ENCODE measurements around the gene HOXB9. TPM values are rescaled to one million over a fixed set of nuclear protein-coding genes. Genes with fewer than 3 reads are reported as not detected.

HOXB9 gene
- total and polyA plus RNA-seq, 8 donors, result 11.3 TPM; not detected in 7

GRCh38 chr17:48579471-48579759 is 46.7 kb downstream of the HOXB9 start:
- Histone ChIP-seq H3K27ac (peak overlapping the region; percentile 28 to 95 (median 93)), H3K4me3 (peak overlapping the region; percentile 57 to 61 (median 58)), H3K27me3 (peaks cover 0 to 100% (median 90%) of the 10 kb centered on the region in 3 donors), H3K36me3 (no peaks in the 10 kb centered on the region), H3K9me3 (no peaks in the 10 kb centered on the region), H3K4me1 (peaks cover 14 to 74% (median 48%) of the 10 kb centered on the region in 4 donors)
- TF ChIP-seq CTCF (IDR thresholded peaks at IDR 0.05) (no peak), POLR2A (IDR thresholded peaks at IDR 0.05) (no peak), EP300 (IDR thresholded peaks at IDR 0.05) (no peak), POLR2AphosphoS5 (IDR thresholded peaks at IDR 0.05) (no peak)
- WGBS, 5 donors, result 21 to 28% (median 23%) methylated on average over 7 of the region's 7 CpGs
- no peak for DNase-seq
- intact Hi-C loops (cut with DNase I; ENCODE audit: low total_unique reads), result no loop called here

GRCh38 chr17:48578616-48579470 is 47.3 kb downstream of the HOXB9 start:
- peaks cover 0 to 100% (median 95%) of the 10 kb centered on the region in 3 donors for H3K27me3 ChIP-seq
- peaks cover 14 to 71% (median 46%) of the 10 kb centered on the region in 4 donors for H3K4me1 ChIP-seq
- no peaks in the 10 kb centered on the region for H3K9me3 ChIP-seq
- peak overlapping the region; percentile 28 to 95 (median 93) for H3K27ac ChIP-seq
- H3K4me3 ChIP-seq, result peak overlapping the region; percentile 57 to 61 (median 58)
- WGBS, 5 donors, result 9 to 12% (median 11%) methylated on average over 32 to 43 of the region's 43 CpGs
- intact Hi-C loops (cut with DNase I; ENCODE audit: low total_unique reads), result no loop called here
- TF ChIP-seq POLR2AphosphoS5 (IDR thresholded peaks at IDR 0.05) (no peak), CTCF (IDR thresholded peaks at IDR 0.05) (no peak), POLR2A (IDR thresholded peaks at IDR 0.05) (no peak), EP300 (IDR thresholded peaks at IDR 0.05) (no peak)
- DNase-seq, result no peak
- no peaks in the 10 kb centered on the region for H3K36me3 ChIP-seq

GRCh38 chr17:48577946-48578615 is 48.1 kb downstream of the HOXB9 start, which contains the start of gene HOXB4:
Gene HOXB4 (minus strand): TSS chr17:48578350. CDS start chr17:48578319, 31 bp downstream.
- intact Hi-C loops (cut with DNase I; ENCODE audit: low total_unique reads), result no loop called here
- Histone ChIP-seq H3K4me3 (peak within 1 kb of the TSS; percentile 57 to 61 (median 58)), H3K9me3 (no peaks in the 10 kb centered on the region), H3K4me1 (peaks cover 14 to 69% (median 43%) of the 10 kb centered on the region in 4 donors), H3K27ac (peak within 1 kb of the TSS; percentile 61 to 95 (median 93)), H3K27me3 (peaks cover 0 to 100% (median 96%) of the 10 kb centered on the region in 3 donors), H3K36me3 (no peaks in the 10 kb centered on the region)
- no peak for TF ChIP-seq EP300 (IDR thresholded peaks at IDR 0.05)
- TF ChIP-seq CTCF (IDR thresholded peaks at IDR 0.05), result no peak
- TF ChIP-seq POLR2A (IDR thresholded peaks at IDR 0.05), result no peak
- no peak for TF ChIP-seq POLR2AphosphoS5 (IDR thresholded peaks at IDR 0.05)
- peak; percentile 59 to 93 for DNase-seq
- WGBS, 5 donors, result 2 to 5% (median 4%) methylated on average over 21 to 58 of the region's 58 CpGs

GRCh38 chr17:48577330-48577945 is 48.7 kb downstream of the HOXB9 start:
- WGBS, 5 donors, result 3 to 11% (median 7%) methylated on average over 10 to 19 of the region's 19 CpGs
- intact Hi-C loops (cut with DNase I; ENCODE audit: low total_unique reads), result no loop called here
- H3K36me3 ChIP-seq, result no peaks in the 10 kb centered on the region
- H3K4me1 ChIP-seq, result peaks cover 17 to 70% (median 45%) of the 10 kb centered on the region in 4 donors
- peak overlapping the region; percentile 57 to 61 (median 58) for H3K4me3 ChIP-seq
- H3K9me3 ChIP-seq, result no peaks in the 10 kb centered on the region
- peaks cover 0 to 100% (median 90%) of the 10 kb centered on the region in 3 donors for H3K27me3 ChIP-seq
- no peak for TF ChIP-seq CTCF (IDR thresholded peaks at IDR 0.05)
- peak in 1 of 3 donors; percentile 38 for TF ChIP-seq POLR2AphosphoS5 (IDR thresholded peaks at IDR 0.05)
- H3K27ac ChIP-seq, result peak overlapping the region; percentile 61 to 95 (median 93)
- no peak for DNase-seq
